IPS DF 6.9 (cell line): ENCODE results near the gene CEP128.

Source experiments
- DNase-seq: peaks from one replicate; pipeline ENCODE4 v3.0.0-alpha.2; 2013; ENCODE audit warnings: low read depth, low spot score
- H3K27ac ChIP-seq: one replicate; pipeline ENCODE4 v1.5.1; 2013; ENCODE audit warnings: low read length, control low read depth
- H3K27me3 ChIP-seq: 2 replicates; pipeline ENCODE4 v1.6.1; 2013; ENCODE audit warnings: mild to moderate bottlenecking, low read length; ENCODE audit not compliant: control insufficient read depth, insufficient read depth
- H3K36me3 ChIP-seq: 2 replicates; pipeline ENCODE4 v1.6.1; 2013; ENCODE audit warnings: low read length; ENCODE audit not compliant: control insufficient read depth, insufficient read depth
- H3K4me1 ChIP-seq: 2 replicates; pipeline ENCODE4 v1.6.1; 2013; ENCODE audit warnings: low read length; ENCODE audit not compliant: control insufficient read depth, insufficient read depth
- H3K4me3 ChIP-seq: 2 replicates; pipeline ENCODE4 v1.5.1; 2013; ENCODE audit warnings: mild to moderate bottlenecking, low read length
- H3K9me3 ChIP-seq: 2 replicates; pipeline ENCODE4 v1.6.1; 2013; ENCODE audit warnings: low read length, inconsistent platforms; ENCODE audit not compliant: control insufficient read depth, insufficient read depth
- WGBS: extraction: QIAGEN DNeasy Blood & Tissue Kit; methylation state at CpG from one replicate; pipeline ENCODE4 v1.1.7; 2013; ENCODE audit warnings: mixed read lengths, missing lambda C conversion rate; ENCODE audit not compliant: insufficient read length, insufficient coverage; 5-methylcytosine and 5-hydroxymethylcytosine counted together

CEP128 gene

GRCh38 chr14:80695869-80696268 is 245.7 kb downstream of the CEP128 start:
- no CpG with 5 or more reads among the region's 4 CpGs for WGBS
- Histone ChIP-seq H3K9me3 (no peaks in the 10 kb centered on the region), H3K27me3 (no peaks in the 10 kb centered on the region), H3K27ac (no peak overlapping the region), H3K4me1 (no peaks in the 10 kb centered on the region; the same call in 1 of the 2 replicates), H3K4me3 (no peak overlapping the region), H3K36me3 (no peaks in the 10 kb centered on the region)
- no peak for DNase-seq

DNA sequence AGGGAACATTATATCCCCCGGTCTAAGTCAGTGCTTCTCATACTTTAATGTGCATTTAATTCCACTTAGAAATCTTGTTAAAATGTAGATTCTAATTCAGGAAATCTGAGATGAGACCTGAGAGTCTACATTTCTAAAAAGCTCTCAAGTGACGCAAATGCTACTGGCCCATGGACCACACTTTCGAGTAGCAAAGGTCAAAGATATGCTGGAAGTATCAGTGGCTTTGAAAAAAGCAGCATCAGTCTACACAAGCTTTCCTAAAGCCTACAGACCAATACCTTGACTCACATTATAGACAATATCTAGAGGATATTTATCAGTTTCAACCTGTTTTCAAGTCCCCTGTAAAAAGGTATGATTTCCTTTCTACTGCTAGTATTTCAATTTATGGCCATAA is 248.6 kb downstream of the CEP128 start:
- Histone ChIP-seq H3K27ac (no peak overlapping the region), H3K36me3 (no peaks in the 10 kb centered on the region), H3K9me3 (no peaks in the 10 kb centered on the region), H3K27me3 (no peaks in the 10 kb centered on the region), H3K4me3 (no peak overlapping the region), H3K4me1 (no peaks in the 10 kb centered on the region; the same call in 1 of the 2 replicates)
- no peak for DNase-seq
- no CpG with 5 or more reads among the region's 3 CpGs for WGBS

DNA sequence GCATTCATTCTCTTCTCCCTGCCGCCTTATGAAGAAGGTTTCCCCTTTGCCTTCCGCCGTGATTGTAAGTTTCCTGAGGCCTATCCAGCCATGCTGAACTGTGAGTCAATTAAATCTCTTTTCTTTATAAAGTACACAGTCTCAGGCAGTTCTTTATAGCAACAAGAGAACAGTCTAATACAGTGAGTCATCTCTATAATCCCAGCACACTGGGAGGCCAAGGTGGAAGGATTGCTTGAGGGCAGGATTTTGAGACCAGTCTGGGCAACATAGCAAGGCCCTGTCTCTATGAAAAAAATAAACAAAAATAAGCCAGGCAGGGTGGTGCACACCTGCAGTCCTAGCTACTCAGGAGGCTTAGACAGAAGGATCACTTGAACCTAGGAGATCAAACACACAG is 259.9 kb downstream of the CEP128 start:
- no peaks in the 10 kb centered on the region for H3K9me3 ChIP-seq
- no CpG with 5 or more reads among the region's 3 CpGs for WGBS
- DNase-seq = no peak

GRCh38 chr14:80679273-80679672 is 262.3 kb downstream of the CEP128 start:
- no peaks in the 10 kb centered on the region for H3K27me3 ChIP-seq
- no peak overlapping the region for H3K4me3 ChIP-seq
- H3K27ac ChIP-seq = no peak overlapping the region
- H3K9me3 ChIP-seq = no peaks in the 10 kb centered on the region
- no peaks in the 10 kb centered on the region for H3K36me3 ChIP-seq
- no peak for DNase-seq
- WGBS = no CpG with 5 or more reads among the region's 5 CpGs
- H3K4me1 ChIP-seq = no peaks in the 10 kb centered on the region

More for the DNA sequence above, 259.9 kb downstream of the CEP128 start:
- no peak overlapping the region for H3K27ac ChIP-seq
- no peaks in the 10 kb centered on the region for H3K27me3 ChIP-seq
- H3K4me1 ChIP-seq = no peaks in the 10 kb centered on the region
- H3K36me3 ChIP-seq = no peaks in the 10 kb centered on the region
- no peak overlapping the region for H3K4me3 ChIP-seq

DNA sequence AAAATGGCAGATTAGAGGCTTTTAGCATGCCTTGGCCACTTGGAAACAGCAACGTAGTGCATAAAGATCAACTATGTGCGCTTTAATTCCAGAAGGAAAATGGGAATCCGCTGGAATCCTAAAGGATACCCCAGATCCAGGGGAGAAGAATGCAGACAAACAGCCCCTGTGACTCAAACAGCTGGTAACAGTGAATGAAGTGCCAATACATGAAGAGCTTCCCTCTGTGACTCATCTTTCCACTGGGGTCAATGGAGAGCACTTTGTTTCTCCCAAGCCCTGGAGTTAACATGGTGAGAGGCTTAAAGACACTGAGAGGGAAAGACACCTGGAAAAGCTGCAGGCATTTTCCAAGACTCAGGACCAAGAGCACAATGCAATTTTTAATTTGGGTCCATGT is 263.1 kb downstream of the CEP128 start:
- Histone ChIP-seq H3K4me1 (no peaks in the 10 kb centered on the region), H3K9me3 (no peaks in the 10 kb centered on the region), H3K4me3 (no peak overlapping the region), H3K27me3 (no peaks in the 10 kb centered on the region), H3K27ac (no peak overlapping the region), H3K36me3 (no peaks in the 10 kb centered on the region)
- no peak for DNase-seq
- no CpG with 5 or more reads among the region's 3 CpGs for WGBS

DNA sequence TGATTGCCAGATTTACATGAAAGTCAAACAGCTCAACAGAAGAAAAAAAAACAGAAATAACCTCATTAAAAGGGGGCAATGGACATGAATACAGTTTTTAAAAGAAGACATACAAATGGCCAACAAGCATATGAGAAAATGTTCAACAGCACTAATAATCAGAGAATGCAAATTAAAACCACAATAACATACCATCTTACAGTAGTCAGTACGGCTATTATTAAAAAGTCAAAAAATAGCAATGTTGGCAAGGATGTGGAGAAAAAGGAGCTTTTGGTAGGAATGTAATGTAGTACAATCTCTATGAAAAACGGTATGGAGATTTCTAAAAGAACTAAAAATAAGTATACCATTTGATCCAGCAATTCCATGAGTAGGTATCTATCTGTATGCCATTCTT is 272.1 kb downstream of the CEP128 start:
- no peak overlapping the region for H3K27ac ChIP-seq
- no peaks in the 10 kb centered on the region for H3K4me1 ChIP-seq
- no peaks in the 10 kb centered on the region for H3K36me3 ChIP-seq
- no peaks in the 10 kb centered on the region for H3K9me3 ChIP-seq
- WGBS = no CpG with 5 or more reads among the region's 2 CpGs
- no peak overlapping the region for H3K4me3 ChIP-seq
- no peaks in the 10 kb centered on the region for H3K27me3 ChIP-seq
- DNase-seq = no peak

DNA sequence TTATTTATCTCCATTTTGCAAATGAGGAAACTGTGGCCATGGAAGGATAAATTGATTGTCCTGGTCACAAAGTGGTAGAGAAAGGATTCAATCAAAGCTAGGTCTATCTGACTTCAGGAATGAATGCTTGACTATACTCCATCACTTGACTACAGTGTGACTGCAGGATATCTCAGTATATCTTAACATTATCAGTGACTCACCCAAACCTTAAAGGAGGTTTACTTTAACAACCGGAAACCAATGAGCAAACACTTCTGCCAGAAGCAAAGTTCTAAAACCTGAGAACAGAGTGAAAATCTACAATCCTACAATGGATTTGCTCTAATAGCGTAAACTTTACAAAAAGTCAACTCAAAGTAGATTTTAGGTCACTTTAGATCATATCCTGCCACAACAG is 277.0 kb downstream of the CEP128 start:
- Histone ChIP-seq H3K4me1 (no peaks in the 10 kb centered on the region), H3K4me3 (no peak overlapping the region), H3K36me3 (no peaks in the 10 kb centered on the region), H3K27me3 (no peaks in the 10 kb centered on the region), H3K9me3 (no peaks in the 10 kb centered on the region), H3K27ac (no peak overlapping the region)
- no CpG with 5 or more reads among the region's 2 CpGs for whole genome bisulfite sequencing
- DNase-seq = no peak

GRCh38 chr14:80663541-80663940 is 278.0 kb downstream of the CEP128 start:
- Histone ChIP-seq H3K36me3 (no peaks in the 10 kb centered on the region), H3K9me3 (no peaks in the 10 kb centered on the region), H3K4me3 (no peak overlapping the region), H3K27ac (no peak overlapping the region), H3K27me3 (no peaks in the 10 kb centered on the region), H3K4me1 (no peaks in the 10 kb centered on the region)
- no peak for DNase-seq
- no CpG with 5 or more reads among the region's 2 CpGs for WGBS

GRCh38 chr14:80659783-80660182 is 281.8 kb downstream of the CEP128 start:
- DNase-seq = no peak

DNA sequence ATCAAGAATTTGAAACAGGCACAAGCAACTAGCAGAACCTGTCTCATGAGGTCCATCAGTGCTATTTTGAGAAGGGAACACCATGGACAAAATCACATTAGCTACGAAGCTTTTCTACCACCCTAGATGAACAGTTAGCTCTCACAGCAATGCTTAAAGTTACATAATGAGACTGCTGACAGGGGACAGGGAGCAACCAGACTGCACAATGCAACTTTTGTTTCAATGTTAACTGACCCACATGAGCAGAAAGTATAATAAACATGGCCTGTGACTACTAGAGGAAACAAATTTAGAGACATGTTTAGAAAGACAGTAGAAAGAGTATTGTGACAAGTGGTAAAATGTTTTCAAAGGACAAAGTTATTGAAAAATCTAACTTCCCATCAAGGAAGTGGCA is 282.8 kb downstream of the CEP128 start:
- WGBS = no CpG with 5 or more reads among the region's 1 CpG
- DNase-seq = no peak
- H3K9me3 ChIP-seq = no peaks in the 10 kb centered on the region
- no peaks in the 10 kb centered on the region for H3K36me3 ChIP-seq
- H3K4me3 ChIP-seq = no peak overlapping the region
- no peaks in the 10 kb centered on the region for H3K27me3 ChIP-seq
- no peaks in the 10 kb centered on the region for H3K4me1 ChIP-seq
- no peak overlapping the region for H3K27ac ChIP-seq

More at GRCh38 chr14:80659783-80660182, 281.8 kb downstream of the CEP128 start:
- WGBS = no CpG with 5 or more reads among the region's 2 CpGs
- Histone ChIP-seq H3K4me1 (no peaks in the 10 kb centered on the region), H3K27ac (no peak overlapping the region), H3K36me3 (no peaks in the 10 kb centered on the region), H3K4me3 (no peak overlapping the region), H3K27me3 (no peaks in the 10 kb centered on the region), H3K9me3 (no peaks in the 10 kb centered on the region)

DNA sequence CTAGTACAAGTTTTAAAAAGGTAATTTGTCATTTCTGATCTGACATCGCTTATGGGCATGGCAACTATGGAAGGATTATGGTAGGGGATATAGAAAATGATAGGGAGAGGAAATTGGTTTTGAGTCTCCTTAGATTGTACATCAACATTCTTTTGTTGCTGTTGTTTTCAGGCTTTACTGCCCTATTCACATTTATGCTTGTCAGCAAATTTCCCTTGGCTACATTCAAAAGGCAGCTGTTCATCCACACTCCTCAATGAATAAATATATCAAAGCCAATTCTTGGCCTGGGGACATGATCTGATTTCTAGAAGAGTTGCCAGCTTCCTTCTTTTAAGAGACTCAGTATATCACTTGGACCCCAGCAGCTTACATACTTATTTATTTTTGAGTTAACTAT is 283.4 kb downstream of the CEP128 start:
- H3K4me1 ChIP-seq = no peaks in the 10 kb centered on the region
- no peak overlapping the region for H3K4me3 ChIP-seq
- no peaks in the 10 kb centered on the region for H3K9me3 ChIP-seq
- no peak overlapping the region for H3K27ac ChIP-seq
- no peaks in the 10 kb centered on the region for H3K36me3 ChIP-seq
- DNase-seq = no peak
- WGBS = no CpG with 5 or more reads among the region's 1 CpG
- no peaks in the 10 kb centered on the region for H3K27me3 ChIP-seq
